Stimulated activated naive CD4-positive, alpha-beta T cell (primary cell): Measurements from ENCODE around the gene NPY4R2.
"Not testable (repeated sequence)": the region's sequence is repeated elsewhere in the genome, so short reads cannot be mapped to it uniquely, and the experiment has no call there.

Experiments used
- DNase-seq, 6 experiments: peaks; one replicate each; lab custom pipeline; 2025; lab: John Stamatoyannopoulos, UW

NPY4R2 gene

DNA sequence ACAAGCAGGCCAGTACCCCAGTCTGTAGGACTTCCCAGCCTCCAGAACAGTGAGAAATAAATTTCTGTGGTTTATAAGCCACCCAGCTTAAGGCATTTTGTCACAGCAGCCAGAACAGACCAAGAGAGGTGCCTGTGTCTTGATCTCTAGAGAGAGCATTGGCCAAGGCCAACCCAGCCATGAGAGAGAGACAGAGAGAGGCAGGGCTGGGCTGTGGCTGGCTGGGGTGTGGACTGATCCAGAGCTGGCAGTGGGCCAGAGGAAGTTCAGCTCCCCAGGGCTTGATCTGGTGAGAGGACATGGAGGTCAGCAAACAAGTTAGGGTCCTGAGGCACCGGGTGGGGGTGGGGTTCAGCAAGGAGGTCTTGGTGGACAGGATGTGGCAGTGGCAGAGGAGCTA lies 14.4 kb downstream of the NPY4R2 start:
- DNase-seq: not testable (repeated sequence)

DNA sequence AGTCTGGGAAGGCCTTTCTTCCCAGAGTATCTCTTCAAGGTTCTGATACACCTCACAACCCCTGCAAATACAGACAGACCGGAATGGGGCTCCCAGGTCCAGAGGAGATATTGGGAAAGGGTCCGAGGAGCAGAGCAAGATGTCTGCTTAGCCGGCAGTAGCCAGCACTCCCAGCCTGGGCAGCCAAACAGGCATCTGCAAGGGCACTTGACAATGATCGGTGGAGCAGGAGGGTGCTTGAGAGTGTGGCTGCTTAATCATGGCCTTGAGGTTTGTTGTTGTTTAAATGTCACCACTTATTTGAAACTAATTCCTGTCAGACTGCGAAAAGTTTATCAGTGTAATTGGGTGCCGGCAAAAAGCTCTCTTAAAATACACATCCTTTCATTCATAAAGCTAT lies 15.0 kb downstream of the NPY4R2 start:
- not testable (repeated sequence) for DNase-seq

DNA sequence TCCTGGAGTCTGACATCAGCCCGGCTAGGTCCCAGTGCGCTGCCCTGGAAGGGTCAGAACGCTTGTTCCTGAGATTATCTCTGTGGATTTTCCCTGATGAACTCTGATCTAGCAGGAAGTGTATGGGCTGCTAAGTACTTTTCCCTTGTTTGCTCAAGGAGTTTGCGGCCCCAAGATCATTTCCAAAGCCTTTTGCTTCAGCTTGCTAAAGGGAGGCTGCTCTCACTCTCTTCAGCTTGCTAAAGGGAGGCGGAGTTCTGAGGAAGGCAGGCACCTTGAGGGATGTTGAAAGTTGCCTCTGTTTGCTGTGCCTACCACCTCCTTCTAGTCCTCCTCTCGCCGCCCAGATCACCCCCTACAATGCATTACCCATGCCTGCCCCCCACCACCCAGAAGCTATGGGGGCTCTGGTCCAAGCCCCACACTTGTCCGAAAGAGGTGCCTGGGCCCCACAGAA lies 18.3 kb downstream of the NPY4R2 start:
- not testable (repeated sequence) for DNase-seq

DNA sequence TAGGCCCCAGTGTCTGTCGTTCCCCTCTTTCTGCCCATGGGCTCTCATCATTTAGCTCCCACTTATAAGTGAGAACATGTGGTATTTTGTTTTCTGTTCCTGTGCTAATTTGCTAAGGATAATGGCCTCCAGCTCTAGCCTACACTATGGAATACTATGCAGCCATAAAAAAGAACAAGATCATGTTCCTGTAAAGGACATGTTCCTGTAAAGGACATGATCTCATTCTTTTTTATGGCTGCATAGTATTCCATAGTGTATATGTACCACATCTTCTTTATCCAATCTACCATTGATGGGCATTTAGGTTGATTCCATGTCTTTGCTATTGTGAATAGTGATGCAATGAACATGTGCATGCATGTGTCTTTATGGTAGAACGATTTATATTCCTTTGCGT lies 19.2 kb downstream of the NPY4R2 start:
- DNase-seq: not testable (repeated sequence)

DNA sequence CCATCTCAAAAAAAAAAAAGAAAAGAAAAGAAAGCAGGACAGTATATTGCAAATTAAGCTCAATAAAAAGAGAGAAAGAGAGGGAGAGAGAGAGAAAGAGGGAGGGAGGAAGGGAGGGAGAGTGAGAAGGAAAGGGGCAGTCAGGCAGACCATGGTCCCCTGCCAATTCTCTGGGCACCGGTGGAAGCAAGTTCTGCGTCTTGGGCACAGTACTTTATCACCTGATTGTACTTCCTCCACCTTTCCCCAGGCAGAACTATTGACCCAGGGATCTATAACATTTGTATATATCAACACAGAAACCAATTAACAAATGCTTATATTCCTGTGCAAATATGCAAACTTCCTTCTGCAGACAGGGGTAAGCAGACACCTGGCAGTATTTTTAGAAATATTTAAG lies 22.4 kb downstream of the NPY4R2 start:
- not testable (repeated sequence) for DNase-seq

DNA sequence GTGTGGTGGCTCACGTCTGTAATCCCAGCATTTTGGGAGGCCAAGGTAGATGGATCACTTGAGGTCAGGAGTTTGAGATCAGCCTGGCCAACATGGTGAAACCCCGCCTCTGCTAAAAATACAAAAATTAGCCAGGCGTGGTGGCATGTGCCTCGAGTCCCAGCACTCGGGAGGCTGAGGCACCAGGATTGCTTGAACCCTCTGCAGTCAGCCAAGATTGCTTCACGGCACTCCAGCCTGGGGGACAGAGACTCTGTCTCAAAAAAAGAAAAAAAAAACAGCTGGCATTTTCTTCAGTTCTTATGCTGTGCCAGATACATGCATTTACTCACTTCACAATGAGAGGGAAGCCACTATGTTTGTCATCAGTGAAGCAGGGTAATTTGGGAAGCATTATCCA lies 22.9 kb downstream of the NPY4R2 start:
- not testable (repeated sequence) for DNase-seq

DNA sequence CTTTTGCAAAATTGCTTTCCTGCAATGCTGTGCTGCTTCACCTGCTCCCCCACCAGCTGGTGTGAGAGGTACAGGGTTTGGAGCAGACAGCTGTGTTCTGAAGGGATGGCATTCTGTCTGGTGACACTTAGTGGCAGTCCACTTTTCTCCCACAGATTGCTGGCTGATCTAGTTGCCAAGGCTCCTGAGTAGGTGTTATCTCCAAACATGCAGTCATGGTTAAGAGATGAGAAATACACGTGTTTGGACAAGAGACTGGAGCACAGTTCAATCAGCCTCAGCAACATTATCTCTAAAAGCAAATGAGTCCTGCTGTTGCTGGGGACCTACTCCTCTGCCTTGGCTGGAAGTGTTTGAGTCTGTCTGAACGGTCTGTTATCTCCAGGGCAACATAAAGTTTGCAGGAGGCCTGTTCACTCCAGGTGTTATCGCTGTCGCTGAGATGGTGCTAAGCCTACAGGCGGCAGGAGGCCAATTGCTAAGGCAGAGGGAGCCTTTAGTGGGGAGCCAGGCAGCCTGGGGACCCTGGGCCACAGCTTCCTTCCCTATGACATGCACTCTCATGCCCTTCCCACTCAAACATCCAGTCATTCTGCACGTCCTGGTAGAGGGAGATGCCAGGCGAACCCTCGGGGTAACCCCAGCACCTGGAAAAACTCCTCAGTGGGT lies 24.0 kb downstream of the NPY4R2 start:
- not testable (repeated sequence) for DNase-seq

DNA sequence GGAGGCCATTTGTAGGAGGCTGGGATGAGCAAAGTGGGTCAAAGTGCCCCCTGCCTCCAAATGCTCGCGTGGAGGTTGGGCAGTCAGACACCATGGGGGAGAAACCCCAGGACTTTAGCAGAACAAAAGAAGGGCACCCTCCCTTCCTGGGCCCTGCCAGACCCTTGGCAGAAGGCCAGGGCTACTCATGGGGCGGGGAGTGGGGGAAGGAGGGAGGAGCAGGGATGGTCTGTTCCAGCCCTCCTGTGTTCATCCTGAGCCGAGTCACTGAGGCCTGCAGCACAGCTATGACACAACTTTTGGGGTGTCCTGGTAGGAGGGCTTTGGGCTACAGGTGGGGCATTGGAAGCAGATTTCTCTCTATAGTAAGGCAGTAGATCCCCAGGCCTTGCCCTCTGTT lies 24.9 kb downstream of the NPY4R2 start:
- not testable (repeated sequence) for DNase-seq

DNA sequence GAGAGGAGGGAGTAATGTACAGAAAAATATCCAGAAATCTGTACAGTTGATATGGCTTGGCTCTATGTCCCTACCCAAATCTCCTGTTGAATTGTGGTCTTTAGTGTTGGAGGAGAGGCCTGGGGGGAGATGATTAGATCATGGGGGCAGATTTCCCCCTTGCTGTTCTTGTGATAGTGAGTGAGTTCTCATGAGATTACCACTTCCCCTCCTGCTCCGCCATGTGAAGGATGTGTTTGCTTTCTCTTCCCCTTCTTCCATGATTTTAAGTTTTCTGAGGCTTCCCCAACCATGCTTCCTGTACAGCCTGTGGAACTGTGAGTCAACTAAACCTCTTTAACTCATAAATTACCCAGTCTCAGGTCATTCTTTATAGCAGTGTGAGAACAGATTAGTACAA lies 29.0 kb downstream of the NPY4R2 start:
- DNase-seq: not testable (repeated sequence)

DNA sequence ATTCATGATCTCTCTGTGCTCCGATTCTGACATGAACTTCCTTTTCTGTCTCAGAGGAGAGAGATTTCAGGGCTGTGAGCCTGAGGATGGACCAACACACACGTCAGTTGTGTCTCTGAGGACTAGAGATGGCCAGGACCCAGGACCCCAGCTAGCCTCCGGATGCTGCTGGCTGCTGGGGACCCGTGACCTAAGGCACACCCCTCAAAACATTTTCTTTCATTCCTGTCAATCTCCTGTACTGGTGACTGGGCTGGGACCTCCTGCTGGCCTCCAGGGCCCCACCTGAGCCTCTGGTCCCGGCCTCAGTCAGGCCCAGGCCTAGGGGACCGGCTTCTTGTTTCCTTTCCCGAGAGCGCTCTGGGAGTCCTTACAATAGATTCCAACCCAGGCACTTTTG lies 38.7 kb downstream of the NPY4R2 start:
- DNase-seq: not testable (repeated sequence)

DNA sequence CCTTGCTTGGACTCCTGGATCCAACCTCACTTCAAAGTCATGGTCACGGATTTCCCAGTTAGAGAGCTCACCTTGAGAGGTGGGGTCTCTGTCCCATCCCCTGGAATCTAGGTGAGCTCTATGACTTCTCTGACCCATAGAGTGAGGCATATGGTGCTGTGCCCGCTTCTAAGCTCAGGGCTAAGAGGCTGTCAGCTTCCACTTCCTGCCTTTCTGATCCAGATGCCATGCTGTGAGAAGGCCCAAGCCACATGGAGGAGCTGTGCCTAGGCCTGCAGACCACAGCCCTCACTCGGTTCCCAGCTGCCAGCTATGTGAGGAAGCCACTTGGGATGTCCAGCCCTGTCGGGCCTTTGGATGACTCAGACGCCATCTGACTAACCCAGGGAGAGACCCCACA lies 41.2 kb downstream of the NPY4R2 start:
- DNase-seq: not testable (repeated sequence)

DNA sequence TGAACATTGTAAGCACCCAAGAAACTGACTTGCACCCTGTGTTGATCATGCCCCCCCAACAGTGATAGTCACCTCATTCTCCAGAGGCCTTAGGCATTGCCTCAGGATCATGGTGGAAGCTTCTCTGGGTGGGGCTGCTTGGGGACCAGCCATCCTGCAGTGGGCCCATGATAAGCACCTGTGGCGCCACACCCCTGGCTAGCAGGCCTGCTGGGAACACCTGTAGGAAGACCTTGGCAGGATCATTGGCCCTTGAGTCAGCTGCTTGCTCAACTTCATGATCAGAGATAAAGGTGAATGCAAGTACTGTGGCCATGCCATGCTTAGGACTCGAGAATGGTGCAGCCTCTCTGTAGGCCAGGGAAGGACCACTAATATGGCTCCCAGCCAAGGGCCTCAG lies 42.2 kb downstream of the NPY4R2 start:
- not testable (repeated sequence) for DNase-seq

DNA sequence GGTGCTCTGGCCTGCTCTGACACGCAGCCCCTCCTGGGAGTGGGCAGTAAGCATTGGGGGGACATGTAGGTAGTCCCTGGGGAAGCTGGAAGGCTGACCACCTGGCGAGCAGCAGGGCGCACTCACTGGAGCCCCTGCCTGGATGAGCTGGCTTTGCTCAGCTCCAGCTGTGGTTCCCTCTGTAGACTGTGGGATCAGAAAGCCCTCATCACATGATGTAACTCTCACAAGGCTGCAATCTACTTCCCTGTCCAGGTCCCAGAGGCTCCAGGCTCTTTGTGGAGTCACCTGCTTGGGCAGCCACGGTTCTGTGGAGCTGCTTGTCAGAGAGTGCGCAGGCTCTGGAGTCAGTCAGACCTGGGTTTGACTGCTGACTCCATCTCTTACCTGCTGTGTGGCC lies 44.3 kb downstream of the NPY4R2 start:
- not testable (repeated sequence) for DNase-seq

DNA sequence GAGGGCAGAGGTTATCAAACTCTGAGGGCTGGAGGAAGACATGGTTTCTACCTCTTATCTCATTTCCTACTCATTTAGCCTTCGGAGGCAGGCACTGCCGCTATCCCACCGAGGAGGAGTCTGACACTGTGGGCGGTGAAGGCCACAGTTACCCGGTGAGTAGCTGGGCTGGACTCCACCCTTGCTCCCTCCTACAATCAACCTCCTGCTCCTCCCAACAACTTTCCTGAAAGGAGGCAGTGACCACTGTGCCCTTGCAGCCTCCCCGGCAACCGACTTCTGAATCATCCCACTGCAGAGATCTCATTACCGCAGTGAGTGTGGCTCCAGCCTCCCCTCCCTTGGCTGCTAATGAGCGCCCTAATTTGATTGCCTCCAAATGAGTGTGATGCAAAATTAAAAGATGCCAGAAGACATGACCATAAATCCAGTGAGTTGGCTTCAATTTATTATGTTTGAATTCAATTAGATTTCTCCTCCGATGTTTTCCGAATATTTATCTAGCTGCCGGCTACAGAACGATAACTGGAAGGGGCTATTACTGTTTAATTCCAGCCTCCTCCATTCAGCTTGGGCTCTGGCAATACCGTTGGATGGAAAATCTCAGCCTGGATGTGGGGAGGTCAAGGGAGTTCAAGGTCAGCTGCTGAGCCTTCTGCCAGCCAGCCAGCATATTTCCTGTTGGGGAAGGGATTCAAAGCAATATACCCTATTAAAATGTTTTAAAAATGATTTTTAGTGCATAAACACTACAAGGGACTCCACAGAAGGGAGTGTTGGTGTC lies 46.0 kb downstream of the NPY4R2 start:
- DNase-seq: not testable (repeated sequence)

DNA sequence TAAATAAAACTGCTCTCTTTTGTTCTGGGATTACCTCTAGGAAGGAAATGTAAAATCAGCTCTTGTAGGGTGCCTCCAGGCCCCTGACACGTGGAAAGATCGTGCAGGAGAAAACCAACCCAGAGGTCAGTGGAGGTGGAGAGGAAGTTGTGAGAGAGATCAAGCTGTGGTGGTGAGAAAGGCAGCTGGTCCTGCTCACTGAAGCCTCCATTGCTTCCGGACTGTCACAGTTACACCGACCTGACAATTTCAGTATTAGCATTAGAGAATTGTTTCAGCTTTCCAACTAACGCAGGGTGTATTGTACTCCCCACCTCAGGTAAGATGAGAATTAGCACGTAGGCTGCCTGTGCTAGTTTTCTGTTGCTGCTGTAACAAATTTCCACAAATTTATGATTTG lies 50.5 kb downstream of the NPY4R2 start:
- DNase-seq: not testable (repeated sequence)

DNA sequence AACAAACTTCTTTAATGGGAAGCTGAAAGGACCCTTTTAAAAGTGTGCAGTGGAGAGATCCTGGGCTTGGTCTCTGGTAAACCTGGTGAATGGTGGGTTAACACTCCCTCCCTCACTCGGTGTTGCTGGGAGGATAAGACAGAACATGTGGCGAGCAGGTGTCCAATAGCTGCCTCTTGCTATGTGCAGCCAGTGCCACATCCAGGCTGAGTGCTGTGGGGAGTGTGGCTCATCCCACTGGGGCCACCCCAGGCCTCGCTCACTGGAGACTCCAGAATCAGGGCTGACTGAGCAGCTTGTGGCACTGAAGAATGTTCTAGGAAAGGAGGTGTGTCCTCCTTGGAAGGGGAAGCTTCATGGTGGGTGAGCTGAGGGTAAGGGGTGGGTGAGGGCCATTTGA lies 51.6 kb downstream of the NPY4R2 start:
- DNase-seq: not testable (repeated sequence)

DNA sequence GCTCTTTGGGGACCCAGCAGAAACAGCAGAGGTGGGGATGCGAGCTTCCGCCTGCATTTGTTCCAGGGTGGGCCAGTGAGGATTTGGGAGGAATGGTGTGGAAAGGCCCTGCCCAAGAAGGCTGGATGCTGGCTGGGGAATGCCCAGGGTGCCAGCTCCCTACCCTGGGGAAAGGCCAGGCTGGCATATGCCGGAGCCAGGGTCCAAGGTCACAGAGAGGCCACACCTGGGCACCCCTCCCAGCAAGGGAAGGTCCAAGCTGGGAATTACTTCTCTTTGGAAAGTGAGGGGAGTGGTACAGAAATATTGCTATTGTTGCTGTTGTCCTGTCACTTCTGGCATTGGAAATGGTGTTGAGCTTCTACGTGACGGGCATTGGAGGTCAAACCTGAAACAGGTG lies 53.1 kb downstream of the NPY4R2 start:
- DNase-seq: not testable (repeated sequence)

DNA sequence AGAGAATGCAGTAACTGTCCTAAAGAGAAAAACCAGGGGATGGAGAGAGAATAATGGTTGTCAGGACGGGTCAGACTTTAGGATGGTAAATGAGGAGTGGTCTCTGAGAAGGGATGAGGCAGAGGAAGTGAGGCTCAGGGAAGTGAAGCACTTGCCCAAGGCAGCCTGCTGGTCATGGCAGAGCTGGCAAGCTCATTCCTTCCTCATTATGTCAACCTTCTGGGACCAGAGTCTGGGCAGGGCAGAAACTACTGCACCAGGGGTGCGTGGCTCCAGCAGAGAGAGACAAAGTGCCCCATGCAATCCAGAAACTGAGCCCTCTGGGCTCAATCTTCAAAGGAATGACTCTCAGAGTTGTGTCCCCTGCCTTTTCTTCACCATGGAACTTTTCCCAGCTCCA lies 53.6 kb downstream of the NPY4R2 start:
- DNase-seq: not testable (repeated sequence)
